GM19438 (cell line): ENCODE results near the gene GLYATL2.

Experiments used
- ATAC-seq: cut with Tn5 transposase; IDR thresholded peaks from one replicate; pipeline ENCODE4 v1.9.1; 2021; ENCODE audit warnings: low read depth; ENCODE audit not compliant: unreplicated experiment

Gene GLYATL2

GRCh38 chr11:58801974-58802545, 42.4 kb downstream of the GLYATL2 start:
- ATAC-seq: no peak

DNA sequence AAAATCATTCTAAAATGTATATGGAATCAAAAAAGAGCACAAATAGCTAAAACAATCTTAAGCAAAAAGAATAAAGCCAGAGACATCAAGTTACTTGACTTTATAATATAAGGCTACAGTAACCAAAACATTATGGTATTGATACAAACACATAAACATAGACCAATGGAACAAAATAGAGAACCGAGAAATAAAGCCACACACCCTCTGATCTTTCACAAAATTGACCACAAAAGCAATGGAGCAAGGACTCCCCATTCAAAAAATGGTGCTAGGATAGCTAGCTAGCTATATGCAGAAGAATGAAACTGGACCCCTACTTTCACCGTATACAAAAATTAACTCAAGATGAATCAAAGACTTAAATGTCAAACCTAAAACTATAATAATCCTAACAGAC, 43.2 kb downstream of the GLYATL2 start:
- ATAC-seq: no peak

- ATAC-seq: no peak
Observed at GRCh38 chr11:58796333-58796732, 48.2 kb downstream of the GLYATL2 start.

DNA sequence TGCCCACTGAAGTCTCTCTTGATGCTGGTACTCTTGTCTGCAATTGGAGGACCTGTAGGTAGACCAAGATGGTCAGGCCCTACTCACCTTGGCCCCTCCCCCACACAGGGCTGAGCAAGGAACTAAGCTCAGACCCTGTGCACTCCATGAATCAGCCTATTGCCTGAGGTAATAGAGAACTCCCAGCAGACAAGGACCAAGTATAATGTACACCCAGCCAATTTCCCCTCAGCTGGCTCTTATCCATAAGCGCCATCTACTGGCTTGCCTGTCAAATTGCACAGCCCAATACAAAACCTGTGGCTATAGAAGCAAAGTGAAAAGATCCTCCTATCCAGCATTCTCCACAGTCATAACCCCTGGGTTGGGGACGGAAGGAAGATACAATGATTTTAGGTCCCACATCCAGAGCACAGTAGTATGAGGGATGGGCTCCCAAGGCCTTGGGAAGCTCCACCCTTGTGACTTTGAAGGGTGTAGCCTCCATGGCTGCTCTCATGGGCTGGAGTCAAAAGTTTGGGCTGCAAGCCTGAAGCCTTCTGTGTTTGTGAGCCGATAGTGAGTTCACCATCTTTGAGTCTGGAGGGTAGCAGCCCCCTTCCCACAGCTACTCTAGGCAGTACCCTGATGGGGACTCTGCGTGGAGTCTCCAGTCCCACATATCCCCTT, 56.0 kb downstream of the GLYATL2 start:
- ATAC-seq: peak; percentile 93

GRCh38 chr11:58787903-58788302, 56.6 kb downstream of the GLYATL2 start:
- no peak for ATAC-seq

- no peak for ATAC-seq
Observed at GRCh38 chr11:58786693-58787092, 57.8 kb downstream of the GLYATL2 start.

DNA sequence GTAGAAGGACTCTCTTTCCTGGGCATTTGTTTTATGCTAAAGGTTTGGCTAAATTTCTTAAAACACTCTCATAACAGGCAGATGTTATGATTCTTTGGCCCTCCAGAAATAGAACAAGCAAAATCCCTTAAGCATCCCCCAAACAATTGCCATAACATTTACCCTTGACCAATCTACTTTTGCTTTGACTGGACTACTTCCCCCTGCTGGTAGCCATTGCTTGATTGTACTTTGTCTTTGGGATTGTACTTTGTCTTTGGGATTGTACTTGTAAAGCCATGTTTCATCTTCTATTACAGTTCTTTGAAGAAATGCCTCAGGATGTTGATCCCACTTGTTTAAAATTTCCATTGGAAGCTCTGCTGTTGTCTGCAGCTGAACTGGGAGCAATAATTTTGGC, 59.5 kb downstream of the GLYATL2 start:
- no peak for ATAC-seq
